ENCODE measurements around the gene RPS2. TPM values are rescaled to one million over a fixed set of nuclear protein-coding genes. Genes with fewer than 3 reads are reported as not detected.

Gene RPS2
- total RNA-seq, 1 donor from 2014 or later, result 3,117 TPM

DNA sequence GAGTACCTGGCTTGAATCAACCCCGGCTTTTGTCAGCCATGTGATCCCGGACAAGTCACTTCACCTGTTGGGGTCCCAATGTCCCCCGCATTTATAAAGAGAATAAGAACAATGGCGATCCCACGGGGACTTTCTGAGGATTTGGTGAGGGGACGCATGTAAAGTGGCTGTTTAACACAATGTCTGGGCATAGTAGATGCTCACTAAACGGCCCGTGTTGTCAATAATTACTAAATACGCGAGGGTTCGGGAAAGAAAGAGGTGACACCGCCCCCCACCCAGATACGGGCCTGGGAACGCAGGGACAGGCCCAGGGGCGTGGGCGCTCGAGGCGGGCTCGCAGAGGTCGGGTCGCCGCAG lies 26.9 kb upstream of the RPS2 start:
- H3K27me3 ChIP-seq, result peaks cover 9% of the 10 kb centered on the region
- H3K36me3 ChIP-seq, result peaks cover 0 to 3% of the 10 kb centered on the region in 2 donors
- intact Hi-C loops (cut with DNase I), result no loop called here
- DNase-seq (ENCODE audit: extremely low spot score in 2 of 2), result no peak
- H3K4me1 ChIP-seq, result peaks cover 24% of the 10 kb centered on the region
- H3K27ac ChIP-seq, result no peak overlapping the region
- no peaks in the 10 kb centered on the region for H3K9me3 ChIP-seq
- H3K4me3 ChIP-seq, result peak overlapping the region; percentile 29 to 41
- TF ChIP-seq POLR2AphosphoS5 (IDR thresholded peaks at IDR 0.05; ENCODE audit: insufficient read depth in 1 of 2, low read depth in 1 of 2), result no peak
- no peak for TF ChIP-seq POLR2A (IDR thresholded peaks at IDR 0.05)
- TF ChIP-seq, protein P1, sequence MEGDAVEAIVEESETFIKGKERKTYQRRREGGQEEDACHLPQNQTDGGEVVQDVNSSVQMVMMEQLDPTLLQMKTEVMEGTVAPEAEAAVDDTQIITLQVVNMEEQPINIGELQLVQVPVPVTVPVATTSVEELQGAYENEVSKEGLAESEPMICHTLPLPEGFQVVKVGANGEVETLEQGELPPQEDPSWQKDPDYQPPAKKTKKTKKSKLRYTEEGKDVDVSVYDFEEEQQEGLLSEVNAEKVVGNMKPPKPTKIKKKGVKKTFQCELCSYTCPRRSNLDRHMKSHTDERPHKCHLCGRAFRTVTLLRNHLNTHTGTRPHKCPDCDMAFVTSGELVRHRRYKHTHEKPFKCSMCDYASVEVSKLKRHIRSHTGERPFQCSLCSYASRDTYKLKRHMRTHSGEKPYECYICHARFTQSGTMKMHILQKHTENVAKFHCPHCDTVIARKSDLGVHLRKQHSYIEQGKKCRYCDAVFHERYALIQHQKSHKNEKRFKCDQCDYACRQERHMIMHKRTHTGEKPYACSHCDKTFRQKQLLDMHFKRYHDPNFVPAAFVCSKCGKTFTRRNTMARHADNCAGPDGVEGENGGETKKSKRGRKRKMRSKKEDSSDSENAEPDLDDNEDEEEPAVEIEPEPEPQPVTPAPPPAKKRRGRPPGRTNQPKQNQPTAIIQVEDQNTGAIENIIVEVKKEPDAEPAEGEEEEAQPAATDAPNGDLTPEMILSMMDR (IDR thresholded peaks at IDR 0.05), result no peak

DNA sequence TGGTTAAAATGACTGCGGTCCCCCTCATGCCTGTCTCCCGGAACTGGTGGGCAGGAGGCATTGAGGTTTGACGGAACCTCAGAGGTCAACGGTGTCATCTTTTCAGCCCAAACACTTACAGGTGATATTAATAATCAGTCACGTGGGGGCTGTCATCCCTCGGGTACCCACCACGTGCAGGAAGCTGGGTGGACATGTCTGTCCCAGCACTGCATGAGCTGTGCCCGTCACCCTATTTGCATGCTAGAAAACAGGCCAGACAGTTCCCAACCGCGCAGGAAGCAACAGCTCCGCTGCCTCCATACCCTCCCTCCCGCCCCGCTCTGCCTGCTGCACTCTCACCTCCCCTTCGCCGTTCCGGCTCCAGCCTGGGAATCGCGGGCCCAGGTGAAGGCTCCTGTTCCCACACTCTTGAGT lies 26.5 kb upstream of the RPS2 start:
- peak overlapping the region; percentile 29 to 41 for H3K4me3 ChIP-seq
- intact Hi-C loops (cut with DNase I), result no loop called here
- no peaks in the 10 kb centered on the region for H3K9me3 ChIP-seq
- no peak for DNase-seq (ENCODE audit: extremely low spot score in 2 of 2)
- no peak for TF ChIP-seq POLR2A (IDR thresholded peaks at IDR 0.05)
- no peak for TF ChIP-seq POLR2AphosphoS5 (IDR thresholded peaks at IDR 0.05; ENCODE audit: insufficient read depth in 1 of 2, low read depth in 1 of 2)
- TF ChIP-seq, protein P1 (IDR thresholded peaks at IDR 0.05), result no peak
- H3K27ac ChIP-seq, result no peak overlapping the region
- peaks cover 0 to 7% of the 10 kb centered on the region in 2 donors for H3K36me3 ChIP-seq
- peaks cover 9% of the 10 kb centered on the region for H3K27me3 ChIP-seq
- peaks cover 24% of the 10 kb centered on the region for H3K4me1 ChIP-seq

DNA sequence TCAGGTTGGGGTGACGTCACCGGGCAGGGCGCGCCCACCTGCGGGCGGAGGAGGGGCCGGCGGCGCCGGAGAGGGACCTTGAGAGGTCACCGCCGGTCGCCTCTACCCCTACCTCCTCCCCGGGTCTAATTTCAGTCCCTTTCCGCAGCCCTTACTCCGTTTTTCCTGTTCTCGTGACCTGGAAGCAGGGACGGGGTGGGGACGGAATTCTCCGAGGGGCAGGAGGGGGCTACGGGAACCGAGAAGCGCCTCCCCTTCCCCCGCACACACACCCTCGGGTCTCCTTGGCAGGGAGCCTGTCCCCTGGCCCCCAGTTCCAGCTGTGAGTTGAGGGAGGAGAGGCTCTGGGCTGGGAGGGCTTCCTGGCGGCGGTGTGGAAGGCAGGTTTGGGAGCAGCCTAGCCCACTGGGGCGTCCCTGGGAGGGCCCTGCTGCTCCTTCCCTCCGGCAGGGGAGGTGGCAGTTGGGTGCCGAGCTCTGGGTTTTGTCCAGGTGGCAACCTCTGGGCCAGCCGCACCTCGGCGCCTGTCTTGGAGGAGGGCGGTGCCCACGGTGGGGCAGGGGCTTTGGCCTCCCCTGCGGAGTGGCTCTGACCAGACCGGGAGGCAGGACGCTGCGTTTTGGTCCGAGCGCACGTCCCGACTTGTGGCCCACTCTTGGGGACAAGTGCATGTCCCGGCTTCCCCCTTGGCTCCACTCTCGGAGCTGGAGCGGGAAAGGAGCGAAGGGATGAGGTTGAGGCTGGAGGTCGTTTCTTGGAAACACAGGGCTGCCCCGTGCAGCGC lies 25.9 kb upstream of the RPS2 start:
- peak overlapping the region; percentile 20 to 25 for H3K4me3 ChIP-seq
- H3K27ac ChIP-seq, result no peak overlapping the region
- no peaks in the 10 kb centered on the region for H3K9me3 ChIP-seq
- H3K27me3 ChIP-seq, result peaks cover 9% of the 10 kb centered on the region
- DNase-seq (ENCODE audit: extremely low spot score in 2 of 2), result no peak
- H3K4me1 ChIP-seq, result peaks cover 24% of the 10 kb centered on the region
- TF ChIP-seq POLR2A (IDR thresholded peaks at IDR 0.05) (no peak), POLR2AphosphoS5 (IDR thresholded peaks at IDR 0.05; ENCODE audit: insufficient read depth in 1 of 2, low read depth in 1 of 2) (no peak)
- TF ChIP-seq, protein P1 (IDR thresholded peaks at IDR 0.05), result no peak
- intact Hi-C loops (cut with DNase I), result no loop called here
- peaks cover 0 to 13% of the 10 kb centered on the region in 2 donors for H3K36me3 ChIP-seq

DNA sequence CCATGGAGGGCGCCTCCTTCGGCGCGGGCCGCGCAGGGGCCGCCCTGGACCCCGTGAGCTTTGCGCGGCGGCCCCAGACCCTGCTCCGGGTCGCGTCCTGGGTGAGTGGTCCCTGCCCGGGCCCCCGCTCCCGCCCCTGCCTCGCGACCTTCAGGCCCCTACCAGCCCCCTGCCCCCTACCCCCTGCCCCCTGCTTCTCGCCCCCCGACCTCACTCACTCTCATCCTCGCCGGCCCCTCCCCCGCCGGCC lies 25.4 kb upstream of the RPS2 start:
- Histone ChIP-seq H3K4me3 (peak overlapping the region; percentile 20 to 25), H3K27ac (no peak overlapping the region), H3K9me3 (no peaks in the 10 kb centered on the region), H3K27me3 (peaks cover 9% of the 10 kb centered on the region), H3K36me3 (peaks cover 0 to 13% of the 10 kb centered on the region in 2 donors), H3K4me1 (peaks cover 29% of the 10 kb centered on the region)
- TF ChIP-seq POLR2AphosphoS5 (IDR thresholded peaks at IDR 0.05; ENCODE audit: insufficient read depth in 1 of 2, low read depth in 1 of 2), result no peak
- TF ChIP-seq POLR2A (IDR thresholded peaks at IDR 0.05), result no peak
- TF ChIP-seq, protein P1 (IDR thresholded peaks at IDR 0.05), result no peak
- intact Hi-C loops (cut with DNase I), result no loop called here
- no peak for DNase-seq (ENCODE audit: extremely low spot score in 2 of 2)
